ENCODE results near the gene LYRM4. TPM values are rescaled to one million over a fixed set of nuclear protein-coding genes. Genes with fewer than 3 reads are reported as not detected.

Gene LYRM4
- total and polyA plus RNA-seq, 9 of the 15 experiments (the other 6 are each of a cell fraction or from before 2014, with no cell fraction given) = 24.2 to 69.4 (median 41.8) TPM

DNA sequence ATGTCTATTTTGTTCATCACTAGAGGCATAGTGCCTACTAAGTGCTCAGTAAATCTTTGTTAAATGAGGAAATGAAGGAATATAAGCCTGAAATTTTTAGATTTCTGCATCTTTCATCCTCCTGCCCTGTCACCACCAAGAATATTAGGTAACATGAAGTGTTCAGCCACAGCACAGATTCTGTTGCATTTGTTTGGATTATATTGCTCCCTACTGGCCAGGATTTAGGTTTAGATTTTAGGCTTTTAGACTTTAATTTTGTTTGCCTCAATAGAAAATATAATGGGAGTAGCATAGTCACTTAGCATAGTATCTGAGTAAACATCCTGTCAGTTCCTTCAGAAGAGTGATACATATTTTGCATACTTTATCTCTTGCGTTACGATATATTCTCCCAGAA is 14.7 kb upstream of the LYRM4 start:
- intact Hi-C loops (cut with micrococcal nuclease) = loop anchor here (5.0 kb wide), 1 partner anchor 102 kb away; no protein-coding TSS in a partner anchor
- POLR2A ChIA-PET = interaction anchor here (0.6 to 1.5 kb wide), 3 partner anchors 10 to 213 kb away, joined by 3 to 4 read pairs (median 3); no protein-coding TSS in a partner anchor

More for the DNA sequence above, 14.7 kb upstream of the LYRM4 start:
- Histone ChIP-seq H3K9me1 (ENCODE audit: control insufficient read depth, insufficient read depth, low read length) (no peaks in the 10 kb centered on the region), H3K27ac (ENCODE audit: extremely low read depth, low read depth, low read length) (no peak overlapping the region), H3K79me2 (ENCODE audit: control insufficient read depth, insufficient read depth, low read length) (peaks cover 54% of the 10 kb centered on the region), H3K9ac (ENCODE audit: insufficient read depth in 1 of 2, low read depth in 2 of 2, low read length in 2 of 2) (no peak overlapping the region), H3K4me3 (no peak overlapping the region), H3K9me3 (replicated peaks; ENCODE audit: control insufficient read depth, insufficient read depth, low read depth, low read length) (no peaks in the 10 kb centered on the region), H2AFZ (ENCODE audit: low read depth, low read length) (no peak overlapping the region), H3K36me3 (ENCODE audit: control insufficient read depth, insufficient read depth, low read length) (0 out of 3 replicates have a peak, but pooled peaks cover 6% of the 10 kb centered on the region), H4K20me1 (replicated peaks; ENCODE audit: control insufficient read depth, insufficient read depth, low read length) (no peaks in the 10 kb centered on the region), H3K4me2 (ENCODE audit: insufficient read depth, low read length) (no peak overlapping the region), H3K27me3 (ENCODE audit: control insufficient read depth in 2 of 2, insufficient read depth in 2 of 2, low read length in 2 of 2) (no peaks in the 10 kb centered on the region), H3K4me1 (replicated peaks in 1 of 2; ENCODE audit: control insufficient read depth in 2 of 2, insufficient read depth in 2 of 2, low read length in 2 of 2) (peaks cover 4 to 15% of the 10 kb centered on the region in 2 experiments; a peak in 4 of 5 replicates)
- no TSS peak for BruUV-seq (replicated peaks)
- DNase-seq (ENCODE audit: extremely low read depth in 1 of 4, low spot score in 3 of 4) (no peak), ATAC-seq (no peak), FAIRE-seq (no peak)
- TF ChIP-seq, protein P1, sequence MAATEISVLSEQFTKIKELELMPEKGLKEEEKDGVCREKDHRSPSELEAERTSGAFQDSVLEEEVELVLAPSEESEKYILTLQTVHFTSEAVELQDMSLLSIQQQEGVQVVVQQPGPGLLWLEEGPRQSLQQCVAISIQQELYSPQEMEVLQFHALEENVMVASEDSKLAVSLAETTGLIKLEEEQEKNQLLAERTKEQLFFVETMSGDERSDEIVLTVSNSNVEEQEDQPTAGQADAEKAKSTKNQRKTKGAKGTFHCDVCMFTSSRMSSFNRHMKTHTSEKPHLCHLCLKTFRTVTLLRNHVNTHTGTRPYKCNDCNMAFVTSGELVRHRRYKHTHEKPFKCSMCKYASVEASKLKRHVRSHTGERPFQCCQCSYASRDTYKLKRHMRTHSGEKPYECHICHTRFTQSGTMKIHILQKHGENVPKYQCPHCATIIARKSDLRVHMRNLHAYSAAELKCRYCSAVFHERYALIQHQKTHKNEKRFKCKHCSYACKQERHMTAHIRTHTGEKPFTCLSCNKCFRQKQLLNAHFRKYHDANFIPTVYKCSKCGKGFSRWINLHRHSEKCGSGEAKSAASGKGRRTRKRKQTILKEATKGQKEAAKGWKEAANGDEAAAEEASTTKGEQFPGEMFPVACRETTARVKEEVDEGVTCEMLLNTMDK (IDR thresholded peaks at IDR 0.05; ENCODE audit: borderline replicate concordance, insufficient read depth, low read depth, low read length, poor library complexity, severe bottlenecking) = no peak
- TF ChIP-seq, protein P2, sequence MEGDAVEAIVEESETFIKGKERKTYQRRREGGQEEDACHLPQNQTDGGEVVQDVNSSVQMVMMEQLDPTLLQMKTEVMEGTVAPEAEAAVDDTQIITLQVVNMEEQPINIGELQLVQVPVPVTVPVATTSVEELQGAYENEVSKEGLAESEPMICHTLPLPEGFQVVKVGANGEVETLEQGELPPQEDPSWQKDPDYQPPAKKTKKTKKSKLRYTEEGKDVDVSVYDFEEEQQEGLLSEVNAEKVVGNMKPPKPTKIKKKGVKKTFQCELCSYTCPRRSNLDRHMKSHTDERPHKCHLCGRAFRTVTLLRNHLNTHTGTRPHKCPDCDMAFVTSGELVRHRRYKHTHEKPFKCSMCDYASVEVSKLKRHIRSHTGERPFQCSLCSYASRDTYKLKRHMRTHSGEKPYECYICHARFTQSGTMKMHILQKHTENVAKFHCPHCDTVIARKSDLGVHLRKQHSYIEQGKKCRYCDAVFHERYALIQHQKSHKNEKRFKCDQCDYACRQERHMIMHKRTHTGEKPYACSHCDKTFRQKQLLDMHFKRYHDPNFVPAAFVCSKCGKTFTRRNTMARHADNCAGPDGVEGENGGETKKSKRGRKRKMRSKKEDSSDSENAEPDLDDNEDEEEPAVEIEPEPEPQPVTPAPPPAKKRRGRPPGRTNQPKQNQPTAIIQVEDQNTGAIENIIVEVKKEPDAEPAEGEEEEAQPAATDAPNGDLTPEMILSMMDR (IDR thresholded peaks at IDR 0.05 in 2 of 3, conservative IDR thresholded peaks at IDR 0.05 in 1 of 3; ENCODE audit: insufficient read depth in 2 of 3, low read depth in 1 of 3, low read length in 3 of 3) = peak in 1 of 3 experiments; percentile 46; a peak in 2 of 6 replicates
- TF ChIP-seq, protein P3, sequence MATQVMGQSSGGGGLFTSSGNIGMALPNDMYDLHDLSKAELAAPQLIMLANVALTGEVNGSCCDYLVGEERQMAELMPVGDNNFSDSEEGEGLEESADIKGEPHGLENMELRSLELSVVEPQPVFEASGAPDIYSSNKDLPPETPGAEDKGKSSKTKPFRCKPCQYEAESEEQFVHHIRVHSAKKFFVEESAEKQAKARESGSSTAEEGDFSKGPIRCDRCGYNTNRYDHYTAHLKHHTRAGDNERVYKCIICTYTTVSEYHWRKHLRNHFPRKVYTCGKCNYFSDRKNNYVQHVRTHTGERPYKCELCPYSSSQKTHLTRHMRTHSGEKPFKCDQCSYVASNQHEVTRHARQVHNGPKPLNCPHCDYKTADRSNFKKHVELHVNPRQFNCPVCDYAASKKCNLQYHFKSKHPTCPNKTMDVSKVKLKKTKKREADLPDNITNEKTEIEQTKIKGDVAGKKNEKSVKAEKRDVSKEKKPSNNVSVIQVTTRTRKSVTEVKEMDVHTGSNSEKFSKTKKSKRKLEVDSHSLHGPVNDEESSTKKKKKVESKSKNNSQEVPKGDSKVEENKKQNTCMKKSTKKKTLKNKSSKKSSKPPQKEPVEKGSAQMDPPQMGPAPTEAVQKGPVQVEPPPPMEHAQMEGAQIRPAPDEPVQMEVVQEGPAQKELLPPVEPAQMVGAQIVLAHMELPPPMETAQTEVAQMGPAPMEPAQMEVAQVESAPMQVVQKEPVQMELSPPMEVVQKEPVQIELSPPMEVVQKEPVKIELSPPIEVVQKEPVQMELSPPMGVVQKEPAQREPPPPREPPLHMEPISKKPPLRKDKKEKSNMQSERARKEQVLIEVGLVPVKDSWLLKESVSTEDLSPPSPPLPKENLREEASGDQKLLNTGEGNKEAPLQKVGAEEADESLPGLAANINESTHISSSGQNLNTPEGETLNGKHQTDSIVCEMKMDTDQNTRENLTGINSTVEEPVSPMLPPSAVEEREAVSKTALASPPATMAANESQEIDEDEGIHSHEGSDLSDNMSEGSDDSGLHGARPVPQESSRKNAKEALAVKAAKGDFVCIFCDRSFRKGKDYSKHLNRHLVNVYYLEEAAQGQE (IDR thresholded peaks at IDR 0.05; ENCODE audit: borderline replicate concordance) = peak; percentile 23; the same call in 1 of the 2 replicates
- TF ChIP-seq, protein P3 (CRISPR knock-in tag; IDR thresholded peaks at IDR 0.05; ENCODE audit: low read depth) = no peak
- TF ChIP-seq RAD21 (CRISPR knock-in tag; conservative IDR thresholded peaks at IDR 0.05 in 1 of 2, IDR thresholded peaks at IDR 0.05 in 1 of 2) (peak in 1 of 2 experiments; percentile 49; a peak in 2 of 4 replicates), SNIP1 (IDR thresholded peaks at IDR 0.05; ENCODE audit: low read depth) (no peak), ZNF324 (CRISPR knock-in tag; IDR thresholded peaks at IDR 0.05) (no peak)
- WGBS (ENCODE audit: insufficient coverage, low coverage, missing lambda C conversion rate) = 90% methylated on average over 2 of the region's 2 CpGs
- CTCF ChIA-PET (ENCODE audit: low intra/inter-chr PET ratio) = interaction anchor here (1.3 to 1.8 kb wide), 2 partner anchors 61 to 132 kb away, joined by 6 to 9 read pairs; no protein-coding TSS in a partner anchor
- in situ Hi-C loops (cut with MboI) = no loop called here

All from K562 (cell line).